A549 (cell line): ENCODE measurements around the gene MEN1. TPM values are rescaled to one million over a fixed set of nuclear protein-coding genes. Genes with fewer than 3 reads are reported as not detected.

Experiments
- ATAC-seq, 2 experiments: fragments of 200-7000 bp in 1 of 2; fragments of >200 bp in 1 of 2; cut with Nextera tagmentation in 1 of 2; cut with Tn5 transposase in 1 of 2; 3 replicates each; pipeline versions ENCODE4 v1.8.0 to v1.9.1; 2018 to 2020; ENCODE audit warnings: mild to moderate bottlenecking in 1 of 2, moderate library complexity in 1 of 2
- CTCF ChIA-PET: fragments of 300-600 bp; sonication (Branson Sonifier 250); formaldehyde crosslinking; extraction: SDS; loops from one replicate; lab custom pipeline; 2021; ENCODE audit warnings: antibody characterized with exemption, inconsistent platforms; lab: Yijun Ruan, JAX
- POLR2A ChIA-PET: fragments of 350-600 bp; formaldehyde crosslinking; extraction: SDS; loops from one replicate; lab custom pipeline; 2021; ENCODE audit warnings: antibody characterized with exemption, inconsistent platforms; lab: Yijun Ruan, JAX
- DNase-seq, 2 experiments: peaks; one replicate each; pipeline versions ENCODE4 v3.0.0 to v3.0.0-alpha.2; 2011 to 2016; ENCODE audit warnings: low read depth in 1 of 2, low spot score in 1 of 2
- FAIRE-seq: peaks from 2 replicates; lab custom pipeline; 2011; peaks lifted over from hg19 to GRCh38; lab: Jason Lieb, UNC
- H3K27ac ChIP-seq, 2 experiments: fragments of >200 bp; sonication (Bioruptor Twin); formaldehyde crosslinking; 3 replicates each; pipeline ENCODE4 v1.5.1; 2016 to 2017
- H3K4me1 ChIP-seq: fragments of >200 bp; sonication (Bioruptor Twin); formaldehyde crosslinking; 3 replicates; pipeline ENCODE4 v1.6.1; 2016
- H3K4me2 ChIP-seq: fragments of >200 bp; sonication (Bioruptor Twin); formaldehyde crosslinking; 3 replicates; pipeline ENCODE4 v1.6.1; 2016
- H3K4me3 ChIP-seq: fragments of >200 bp; sonication (Bioruptor Twin); formaldehyde crosslinking; 3 replicates; pipeline ENCODE4 v1.5.1; 2016
- H3K9me3 ChIP-seq: fragments of >200 bp; sonication (Bioruptor Twin); formaldehyde crosslinking; 3 replicates; pipeline ENCODE4 v1.6.1; 2016
- BCL3 ChIP-seq: fragments of >200 bp; sonication (Bioruptor Twin); formaldehyde crosslinking; IDR thresholded peaks from 3 replicates; pipeline ENCODE4 v1.6.1; 2016
- CEBPB ChIP-seq, 2 experiments: fragments of >200 bp in 1 of 2; sonication (Bioruptor Twin) in 1 of 2; formaldehyde crosslinking in 1 of 2; IDR thresholded peaks; 2 replicates each; pipeline ENCODE4 v1.6.1; 2012 to 2016
- CTCF ChIP-seq: fragments of >200 bp; sonication (Bioruptor Twin); formaldehyde crosslinking; IDR thresholded peaks from 3 replicates; pipeline ENCODE4 v1.5.1; 2016
- ELK1 ChIP-seq: fragments of 150-350 bp; IDR thresholded peaks from 2 replicates; pipeline ENCODE4 v1.6.1; 2014; ENCODE audit warnings: low read depth, mild to moderate bottlenecking, low read length
- FOSB ChIP-seq: fragments of 250-450 bp; sonication (Bioruptor Pico); IDR thresholded peaks from 2 replicates; pipeline ENCODE4 v1.5.0; 2020; ENCODE audit warnings: mild to moderate bottlenecking, moderate library complexity
- HOXA7 ChIP-seq: fragments of 250-450 bp; sonication (Bioruptor Pico); IDR thresholded peaks from 2 replicates; pipeline ENCODE4 v1.5.0; 2020; ENCODE audit warnings: mild to moderate bottlenecking, moderate library complexity
- HOXB5 ChIP-seq: fragments of 250-450 bp; sonication (Bioruptor Pico); IDR thresholded peaks from 2 replicates; pipeline ENCODE4 v1.5.0; 2020; ENCODE audit warnings: mild to moderate bottlenecking, moderate library complexity
- KDM1A ChIP-seq: fragments of 200-600 bp; sonication (generic); IDR thresholded peaks from 2 replicates; pipeline ENCODE4 v1.6.1; 2016; ENCODE audit warnings: low read depth, mild to moderate bottlenecking
- MAFK ChIP-seq: fragments of 450-650 bp; IDR thresholded peaks from 2 replicates; pipeline ENCODE4 v1.6.1; 2014; ENCODE audit not compliant: partially characterized antibody
- MAZ ChIP-seq: fragments of 150-350 bp; IDR thresholded peaks from 2 replicates; pipeline ENCODE4 v1.6.1; 2014; ENCODE audit warnings: antibody characterized with exemption, low read depth, low read length, borderline replicate concordance
- MYC ChIP-seq: IDR thresholded peaks from 2 replicates; pipeline ENCODE4 v1.6.1; 2012; ENCODE audit warnings: mild to moderate bottlenecking, inconsistent platforms, low read length, improper control_type of control experiment, borderline replicate concordance
- NFE2L2 ChIP-seq: fragments of 150-350 bp; conservative IDR thresholded peaks from 2 replicates; pipeline ENCODE4 v1.6.1; 2014; ENCODE audit warnings: low read length
- NR3C1 ChIP-seq: fragments of >200 bp; sonication (Bioruptor Twin); formaldehyde crosslinking; IDR thresholded peaks from 3 replicates; pipeline ENCODE4 v1.6.1; 2017
- PBX3 ChIP-seq: IDR thresholded peaks from 2 replicates; pipeline ENCODE4 v1.6.1; 2012
- RAD21 ChIP-seq, 2 experiments: fragments of >200 bp in 1 of 2; sonication (Bioruptor Twin) in 1 of 2; formaldehyde crosslinking in 1 of 2; IDR thresholded peaks in 1 of 2; conservative IDR thresholded peaks in 1 of 2; 2 replicates in 1 of 2; 3 replicates in 1 of 2; pipeline ENCODE4 v1.6.1; 2012 to 2018; ENCODE audit warnings: inconsistent platforms in 1 of 2
- SMC3 ChIP-seq: fragments of >200 bp; sonication (Bioruptor Twin); formaldehyde crosslinking; IDR thresholded peaks from 3 replicates; pipeline ENCODE4 v1.6.1; 2018; ENCODE audit warnings: inconsistent platforms
- ZFP36 ChIP-seq: fragments of 450-650 bp; IDR thresholded peaks from 2 replicates; pipeline ENCODE4 v1.6.1; 2014; ENCODE audit warnings: borderline replicate concordance; ENCODE audit not compliant: partially characterized antibody
- ZSCAN20 ChIP-seq: fragments of 250-450 bp; sonication (Bioruptor Pico); IDR thresholded peaks from 2 replicates; pipeline ENCODE4 v1.8.0; 2022; ENCODE audit warnings: mild to moderate bottlenecking, moderate library complexity
- WGBS: methylation state at CpG from one replicate; pipeline ENCODE4 v1.1.6; 2017; ENCODE audit errors: missing lambda C conversion rate; 5-methylcytosine and 5-hydroxymethylcytosine counted together
- polyA plus RNA-seq, 4 experiments: library from polyadenylated mRNA; depleted of rRNA in 3 of 4; stranded (reverse); fragments of >200 nt; fragmentation: RNase III in 1 of 4; extraction: RNeasy Plus Mini Kit Qiagen cat#74134 plus additional on column Dnase treatment in 1 of 4; gene quantifications; 2 replicates in 3 of 4; 3 replicates in 1 of 4; pipeline ENCODE4 v1.2.3, GENCODE V29; 2011 to 2017
- TF ChIP-seq, protein P1 (sequence below): fragments of 450-650 bp; IDR thresholded peaks from 2 replicates; pipeline ENCODE4 v1.6.1; 2014; ENCODE audit warnings: antibody characterized with exemption
- TF ChIP-seq, protein P2 (sequence below): fragments of >200 bp; sonication (Bioruptor Twin); formaldehyde crosslinking; IDR thresholded peaks from 2 replicates; pipeline ENCODE4 v1.6.1; 2016

MEN1 gene
- polyA plus RNA-seq, 2 of the 4 experiments (the other 2 are of a cell fraction), result 17.0 to 34.7 TPM

- Histone ChIP-seq H3K27ac (no peak overlapping the region), H3K4me3 (no peak overlapping the region), H3K4me1 (no peaks in the 10 kb centered on the region)
- CTCF ChIA-PET, result interaction anchor here (0.5 to 9.7 kb wide), 26 partner anchors 11 to 562 kb away, joined by 3 to 79 read pairs (median 4); partner anchors contain the start of genes ARL2, CDC42BPG, MAP4K2 and MEN1
- ATAC-seq (no peak; a peak in 1 of 6 replicates), FAIRE-seq (no peak), DNase-seq (no peak)
- no peak for TF ChIP-seq HOXA7
- TF ChIP-seq, all 56 proteins: peak for 0
- POLR2A ChIA-PET, result no interaction called here
- WGBS, result 71% methylated on average over 6 of the region's 9 CpGs
- Histone ChIP-seq H3K9me3 (no peaks in the 10 kb centered on the region), H3K4me2 (no peak overlapping the region)
Observed at GRCh38 chr11:64788321-64789215, 21.8 kb downstream of the MEN1 start.

- no peak overlapping the region for H3K4me3 ChIP-seq
- no peaks in the 10 kb centered on the region for H3K4me1 ChIP-seq
- ATAC-seq (peak; percentile 74 to 93), DNase-seq (peak; percentile 72 to 89), FAIRE-seq (no peak)
- no peaks in the 10 kb centered on the region for H3K9me3 ChIP-seq
- ChIA-PET POLR2A (no interaction called here), CTCF (interaction anchor here (0.5 to 9.7 kb wide), 26 partner anchors 10 to 343 kb away, joined by 3 to 79 read pairs (median 4); partner anchors contain the start of genes ARL2, CDC42BPG, MAP4K2 and MEN1)
- peak overlapping the region in 1 of 2 experiments; percentile 39; a peak in 1 of 6 replicates for H3K27ac ChIP-seq
- TF ChIP-seq CTCF, result peak; percentile 81
- TF ChIP-seq, protein P1, sequence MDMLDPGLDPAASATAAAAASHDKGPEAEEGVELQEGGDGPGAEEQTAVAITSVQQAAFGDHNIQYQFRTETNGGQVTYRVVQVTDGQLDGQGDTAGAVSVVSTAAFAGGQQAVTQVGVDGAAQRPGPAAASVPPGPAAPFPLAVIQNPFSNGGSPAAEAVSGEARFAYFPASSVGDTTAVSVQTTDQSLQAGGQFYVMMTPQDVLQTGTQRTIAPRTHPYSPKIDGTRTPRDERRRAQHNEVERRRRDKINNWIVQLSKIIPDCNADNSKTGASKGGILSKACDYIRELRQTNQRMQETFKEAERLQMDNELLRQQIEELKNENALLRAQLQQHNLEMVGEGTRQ, result no peak
- peak; percentile 75 for TF ChIP-seq SMC3
- TF ChIP-seq, protein P2, sequence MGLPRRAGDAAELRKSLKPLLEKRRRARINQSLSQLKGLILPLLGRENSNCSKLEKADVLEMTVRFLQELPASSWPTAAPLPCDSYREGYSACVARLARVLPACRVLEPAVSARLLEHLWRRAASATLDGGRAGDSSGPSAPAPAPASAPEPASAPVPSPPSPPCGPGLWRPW, result no peak
- no peak for TF ChIP-seq KDM1A
- no peak for TF ChIP-seq MAZ
- peak; percentile 75 to 84 for TF ChIP-seq RAD21 (conservative IDR thresholded peaks at IDR 0.05 in 1 of 2, IDR thresholded peaks at IDR 0.05 in 1 of 2)
- 40% methylated on average over 15 of the region's 15 CpGs for WGBS
- H3K4me2 ChIP-seq, result no peak overlapping the region
Observed at GRCh38 chr11:64787526-64788320, 22.6 kb downstream of the MEN1 start.

- DNase-seq (no peak), FAIRE-seq (no peak), ATAC-seq (no peak)
- CTCF ChIA-PET, result interaction anchor here (0.7 to 9.7 kb wide), 15 partner anchors 9 to 228 kb away, joined by 3 to 79 read pairs (median 4); partner anchors contain the start of genes ARL2, CDC42BPG, MAP4K2 and MEN1
- Histone ChIP-seq H3K27ac (no peak overlapping the region), H3K4me3 (no peak overlapping the region), H3K4me2 (no peak overlapping the region), H3K9me3 (no peaks in the 10 kb centered on the region), H3K4me1 (no peaks in the 10 kb centered on the region)
- whole genome bisulfite sequencing, result 85% methylated on average over 10 of the region's 10 CpGs
- POLR2A ChIA-PET, result no interaction called here
- TF ChIP-seq MAZ, result no peak
- TF ChIP-seq ELK1, result no peak
- no peak for TF ChIP-seq SMC3
- no peak for TF ChIP-seq HOXB5 (CRISPR knock-in tag)
- no peak for TF ChIP-seq FOSB
- TF ChIP-seq, protein P1, result no peak
- TF ChIP-seq CEBPB (IDR thresholded peaks at IDR 0.05), result no peak
- no peak for TF ChIP-seq NFE2L2
- TF ChIP-seq ZSCAN20 (CRISPR knock-in tag), result no peak
- TF ChIP-seq PBX3, result no peak
- no peak for TF ChIP-seq MAFK
- TF ChIP-seq BCL3, result no peak
- TF ChIP-seq NR3C1, result no peak
- TF ChIP-seq ZFP36, result no peak
- TF ChIP-seq RAD21 (conservative IDR thresholded peaks at IDR 0.05 in 1 of 2, IDR thresholded peaks at IDR 0.05 in 1 of 2), result no peak
- no peak for TF ChIP-seq MYC
Observed at GRCh38 chr11:64786308-64786707, 24.0 kb downstream of the MEN1 start.
